RWPE1 (cell line): ENCODE data around the gene ACTR2.
A peak's percentile ranks its signal among the peaks of the same experiment; 100 is the strongest.
"Not testable (repeated sequence)": the region's sequence is repeated elsewhere in the genome, so short reads cannot be mapped to it uniquely, and the experiment has no call there.

ENCODE experiments used
- CTCF ChIA-PET: fragments of 350-600 bp; sonication (Branson Sonifier 250); formaldehyde crosslinking; extraction: SDS; loops from one replicate; lab custom pipeline; 2021; lab: Yijun Ruan, JAX
- POLR2A ChIA-PET: fragments of 400-600 bp; formaldehyde crosslinking; extraction: SDS; loops from one replicate; lab custom pipeline; 2020; ENCODE audit warnings: antibody characterized with exemption; ENCODE audit not compliant: low non-redundant PET; lab: Yijun Ruan, JAX
- DNase-seq: peaks from one replicate; pipeline ENCODE4 v3.0.0; 2012; ENCODE audit warnings: low spot score
- H3K27ac ChIP-seq: fragments of 450-650 bp; 2 replicates; pipeline ENCODE4 v1.5.1; 2017
- TF ChIP-seq, protein P1 (sequence below): fragments of 450-650 bp; conservative IDR thresholded peaks from 2 replicates; pipeline ENCODE4 v1.5.1; 2017; ENCODE audit warnings: low read depth, mild to moderate bottlenecking

Gene ACTR2

DNA sequence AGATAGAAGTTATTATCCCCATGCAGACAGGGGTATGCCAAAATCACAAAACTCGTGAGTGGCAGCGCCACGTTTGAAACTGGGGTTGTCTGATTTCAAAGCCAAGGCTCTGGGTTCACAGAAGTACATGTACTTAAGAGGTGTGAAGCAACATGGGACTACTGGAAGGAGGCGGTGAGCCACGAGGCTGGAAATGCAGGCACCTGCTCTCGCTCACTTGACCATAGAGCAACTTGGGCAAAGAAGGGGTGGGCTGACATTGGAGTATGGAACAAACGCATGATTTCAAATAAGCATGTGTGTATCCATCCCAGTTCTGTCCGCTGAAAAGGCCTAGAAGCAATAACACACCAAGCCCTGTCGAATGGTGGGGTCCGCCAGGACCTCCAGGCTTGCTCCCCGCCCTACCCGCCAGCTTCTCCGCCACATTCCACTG, 593 bp upstream of the ACTR2 start:
- ChIA-PET POLR2A (interaction anchor here (0.6 to 1.3 kb wide), 4 partner anchors 10 to 478 kb away, joined by 3 to 6 read pairs (median 4); partner anchors contain the start of gene RAB1A), CTCF (interaction anchor here (0.5 to 0.6 kb wide), 2 partner anchors 76 to 168 kb away, joined by 3 read pairs; no protein-coding TSS in a partner anchor)
- peak overlapping the region; percentile 97 for H3K27ac ChIP-seq
- DNase-seq = peak; percentile 3
- TF ChIP-seq, protein P1, sequence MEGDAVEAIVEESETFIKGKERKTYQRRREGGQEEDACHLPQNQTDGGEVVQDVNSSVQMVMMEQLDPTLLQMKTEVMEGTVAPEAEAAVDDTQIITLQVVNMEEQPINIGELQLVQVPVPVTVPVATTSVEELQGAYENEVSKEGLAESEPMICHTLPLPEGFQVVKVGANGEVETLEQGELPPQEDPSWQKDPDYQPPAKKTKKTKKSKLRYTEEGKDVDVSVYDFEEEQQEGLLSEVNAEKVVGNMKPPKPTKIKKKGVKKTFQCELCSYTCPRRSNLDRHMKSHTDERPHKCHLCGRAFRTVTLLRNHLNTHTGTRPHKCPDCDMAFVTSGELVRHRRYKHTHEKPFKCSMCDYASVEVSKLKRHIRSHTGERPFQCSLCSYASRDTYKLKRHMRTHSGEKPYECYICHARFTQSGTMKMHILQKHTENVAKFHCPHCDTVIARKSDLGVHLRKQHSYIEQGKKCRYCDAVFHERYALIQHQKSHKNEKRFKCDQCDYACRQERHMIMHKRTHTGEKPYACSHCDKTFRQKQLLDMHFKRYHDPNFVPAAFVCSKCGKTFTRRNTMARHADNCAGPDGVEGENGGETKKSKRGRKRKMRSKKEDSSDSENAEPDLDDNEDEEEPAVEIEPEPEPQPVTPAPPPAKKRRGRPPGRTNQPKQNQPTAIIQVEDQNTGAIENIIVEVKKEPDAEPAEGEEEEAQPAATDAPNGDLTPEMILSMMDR = no peak

DNA sequence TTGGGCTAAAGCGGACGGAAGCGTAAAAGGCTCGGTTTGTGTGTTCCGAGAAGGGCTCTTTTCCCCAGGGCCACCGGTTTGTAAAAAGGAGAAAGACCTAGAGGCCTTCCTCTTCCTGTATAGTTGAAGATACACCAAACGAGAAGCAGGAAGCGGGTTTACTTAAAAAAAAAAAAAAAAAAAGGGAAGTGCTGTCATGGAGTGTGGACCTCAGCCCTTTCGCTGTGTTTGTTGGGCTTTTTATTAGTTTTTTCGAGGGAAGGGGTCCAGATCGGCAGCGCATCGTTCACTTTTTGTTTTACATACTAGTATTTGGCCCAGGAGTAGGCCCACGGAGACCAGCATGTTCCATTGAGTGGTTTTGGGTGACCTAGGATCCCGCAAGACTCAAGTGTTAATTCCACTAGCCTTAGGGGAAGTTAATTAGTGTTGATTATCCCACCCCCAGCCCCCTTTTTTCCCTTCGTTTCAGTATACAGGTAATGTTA, 676 bp downstream of the ACTR2 start:
- CTCF ChIA-PET = no interaction called here
- peak; percentile 10 for DNase-seq
- TF ChIP-seq, protein P1 = no peak
- POLR2A ChIA-PET = interaction anchor here (1.2 to 1.3 kb wide), 2 partner anchors 9 to 98 kb away, joined by 4 to 6 read pairs; partner anchors contain the start of gene RAB1A
- peak overlapping the region; percentile 97 for H3K27ac ChIP-seq

DNA sequence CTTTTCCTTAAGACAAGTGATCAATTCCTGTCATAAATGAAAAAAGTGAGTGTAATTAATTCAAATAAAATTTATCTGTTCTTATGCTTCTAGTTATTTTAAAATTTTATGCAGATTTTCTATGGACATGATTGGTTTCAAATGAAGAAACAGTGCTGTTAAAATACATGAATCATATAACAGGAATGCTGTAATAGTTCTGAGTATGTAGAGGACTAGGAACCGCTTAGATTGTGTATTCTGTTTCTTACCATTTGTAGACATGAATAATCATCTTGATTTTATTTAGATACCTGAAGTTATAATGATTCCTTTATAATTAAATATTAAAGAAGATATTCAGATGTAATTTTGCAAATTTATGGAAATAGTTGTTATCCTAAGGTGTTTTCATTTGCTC, 3.5 kb downstream of the ACTR2 start:
- CTCF ChIA-PET = no interaction called here
- TF ChIP-seq, protein P1 = no peak
- POLR2A ChIA-PET = no interaction called here
- peak overlapping the region; percentile 75 for H3K27ac ChIP-seq
- peak; percentile 53 for DNase-seq

DNA sequence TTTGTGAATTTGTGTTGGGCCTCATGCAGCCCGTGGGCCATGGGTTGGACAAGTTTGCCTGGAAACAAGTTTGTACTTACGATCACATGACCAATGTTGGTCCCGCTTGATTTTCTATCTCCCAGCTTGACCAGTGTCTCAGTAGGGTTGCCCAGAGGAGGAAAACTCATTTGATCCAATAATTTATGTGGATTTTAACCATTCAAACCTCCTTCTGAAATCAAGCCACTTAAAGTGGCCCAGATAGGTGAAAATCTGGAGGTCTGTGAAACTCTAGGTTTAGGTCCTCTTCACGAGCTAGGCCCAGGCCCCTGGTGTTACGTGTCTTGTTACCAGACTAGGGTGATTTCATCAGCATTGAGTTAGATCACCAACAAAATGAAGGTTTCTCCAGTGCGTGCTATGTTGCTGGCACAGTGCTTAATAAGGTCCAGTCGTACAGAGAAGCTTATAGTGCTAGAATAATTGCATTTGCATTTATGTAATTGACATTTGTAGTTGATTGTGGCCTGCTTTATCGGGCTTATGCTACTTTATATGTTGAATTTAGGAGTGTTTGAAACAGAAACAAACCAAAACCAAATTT, 4.4 kb downstream of the ACTR2 start:
- ChIA-PET CTCF (no interaction called here), POLR2A (no interaction called here)

DNA sequence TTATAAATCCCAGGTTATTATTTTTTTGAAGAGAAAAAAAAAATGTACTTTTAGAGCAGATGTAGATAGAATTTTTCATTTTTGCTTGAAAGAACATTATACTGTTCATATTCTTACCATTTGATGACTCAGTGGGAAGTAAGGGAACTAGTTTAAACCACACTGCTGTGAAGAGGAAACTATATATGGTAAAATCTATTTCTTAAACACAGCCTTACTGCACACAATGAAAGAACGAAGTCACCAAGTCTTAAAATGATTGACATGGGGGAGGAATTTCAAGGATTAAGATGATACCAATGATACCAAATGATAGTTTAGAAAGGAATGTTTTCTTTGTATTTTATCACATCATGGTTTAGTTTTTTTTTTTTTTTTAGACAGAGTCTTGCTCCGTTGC, 5.0 kb downstream of the ACTR2 start:
- TF ChIP-seq, protein P1 = no peak
- ChIA-PET POLR2A (no interaction called here), CTCF (no interaction called here)
- DNase-seq = peak; percentile 61
- peak overlapping the region; percentile 52 for H3K27ac ChIP-seq

More for the DNA sequence above, 4.4 kb downstream of the ACTR2 start:
- TF ChIP-seq, protein P1 = no peak
- DNase-seq = no peak
- H3K27ac ChIP-seq = no peak overlapping the region

DNA sequence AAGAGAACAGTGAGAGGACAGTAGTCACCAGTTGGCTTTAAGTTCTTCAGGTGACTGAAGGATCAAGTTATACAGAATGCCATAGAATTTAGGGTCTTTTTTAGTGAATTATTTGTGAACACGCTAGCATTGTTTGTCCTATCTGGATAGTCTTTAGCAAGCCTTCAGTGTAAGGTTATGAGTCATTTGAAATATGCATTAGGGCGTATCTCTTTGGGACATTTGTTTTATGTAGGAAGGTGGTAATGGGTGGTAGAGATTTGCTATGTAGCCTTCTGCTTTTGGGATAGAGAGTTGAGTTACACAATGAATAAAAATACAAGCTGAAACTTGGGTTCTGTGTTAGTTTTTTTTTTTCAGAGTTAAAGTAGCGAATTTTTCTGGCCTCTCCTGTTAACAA, 13.0 kb downstream of the ACTR2 start:
- TF ChIP-seq, protein P1 = no peak

DNA sequence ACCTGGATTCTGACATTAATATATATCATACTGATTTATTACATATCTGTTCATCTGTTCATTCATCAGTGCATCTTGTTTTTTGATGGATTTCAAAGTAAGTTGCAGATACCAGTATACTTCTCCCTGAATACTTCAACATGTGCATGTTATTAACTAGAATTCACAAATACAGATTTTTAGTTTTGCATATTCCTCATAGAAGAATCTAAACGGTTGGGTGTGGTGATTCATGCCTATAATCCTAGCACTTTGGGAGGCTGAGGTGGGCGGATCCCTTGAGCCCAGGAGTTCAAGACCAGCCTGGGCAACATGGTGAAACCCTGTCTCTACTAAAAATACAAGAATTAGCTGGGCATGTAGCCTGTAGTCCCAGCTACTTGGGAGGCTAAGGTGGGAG, 16.8 kb downstream of the ACTR2 start:
- H3K27ac ChIP-seq, DNase-seq, CTCF ChIA-PET, POLR2A ChIA-PET: not testable (repeated sequence)

More for the DNA sequence above, 13.0 kb downstream of the ACTR2 start:
- POLR2A ChIA-PET = no interaction called here
- CTCF ChIA-PET = no interaction called here
- DNase-seq = peak; percentile 33
- no peak overlapping the region for H3K27ac ChIP-seq
